Smooth muscle cell of trachea (primary cell): ENCODE results near the gene UBE2D4. TPM values are rescaled to one million over a fixed set of nuclear protein-coding genes. Genes with fewer than 3 reads are reported as not detected.

ENCODE experiments used
- total RNA-seq: library from RNA; depleted of rRNA; stranded (reverse); fragments of >200 nt; gene quantifications from 2 replicates; pipeline ENCODE4 v1.2.1, GENCODE V29; 2014

Gene UBE2D4
- total RNA-seq, result 8.0 and 17.4 TPM in 2 replicates

DNA sequence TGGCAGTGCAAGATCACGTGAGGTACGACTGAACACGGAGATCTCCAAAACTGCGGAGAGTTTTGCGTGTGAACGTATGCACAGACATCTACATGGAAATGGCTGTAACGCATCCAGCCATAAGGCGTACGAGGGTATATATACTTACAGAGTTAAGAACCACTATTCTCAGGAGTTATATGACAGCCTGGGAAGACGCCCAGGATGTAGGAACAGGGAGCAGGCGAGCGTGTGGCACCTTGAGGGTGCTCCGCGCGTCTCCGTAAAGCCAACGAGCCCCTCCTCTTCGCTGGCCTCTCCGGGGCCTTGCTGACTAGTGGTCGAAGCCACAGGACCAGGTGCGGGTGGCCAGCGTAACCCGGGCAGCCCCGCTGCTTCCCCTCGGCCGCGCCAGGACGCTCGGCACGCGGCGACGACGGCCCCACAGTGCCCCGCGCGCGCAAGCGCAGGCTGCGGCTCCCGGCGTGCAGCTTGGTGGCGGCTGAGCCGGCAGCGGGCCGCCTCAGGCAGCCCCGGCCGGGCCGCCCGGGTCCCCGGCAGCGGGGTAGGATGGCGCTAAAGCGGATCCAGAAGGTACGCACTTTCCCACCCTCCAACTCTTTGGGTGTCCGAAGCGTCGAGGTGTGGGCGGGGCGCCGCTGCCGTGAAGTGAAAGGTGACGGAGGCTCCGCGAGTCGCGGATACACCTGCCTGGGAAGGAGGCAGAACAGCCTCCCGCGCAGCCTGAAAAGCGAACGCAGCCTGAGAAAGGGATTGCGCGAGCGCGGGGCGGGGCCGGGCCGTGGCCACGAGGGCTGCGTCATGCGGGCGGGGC is at the start of gene UBE2D4:
UBE2D4 (plus strand) TSS at position 453 of the 814 bp plus-strand sequence; CDS start at position 550, 97 bp downstream.

DNA sequence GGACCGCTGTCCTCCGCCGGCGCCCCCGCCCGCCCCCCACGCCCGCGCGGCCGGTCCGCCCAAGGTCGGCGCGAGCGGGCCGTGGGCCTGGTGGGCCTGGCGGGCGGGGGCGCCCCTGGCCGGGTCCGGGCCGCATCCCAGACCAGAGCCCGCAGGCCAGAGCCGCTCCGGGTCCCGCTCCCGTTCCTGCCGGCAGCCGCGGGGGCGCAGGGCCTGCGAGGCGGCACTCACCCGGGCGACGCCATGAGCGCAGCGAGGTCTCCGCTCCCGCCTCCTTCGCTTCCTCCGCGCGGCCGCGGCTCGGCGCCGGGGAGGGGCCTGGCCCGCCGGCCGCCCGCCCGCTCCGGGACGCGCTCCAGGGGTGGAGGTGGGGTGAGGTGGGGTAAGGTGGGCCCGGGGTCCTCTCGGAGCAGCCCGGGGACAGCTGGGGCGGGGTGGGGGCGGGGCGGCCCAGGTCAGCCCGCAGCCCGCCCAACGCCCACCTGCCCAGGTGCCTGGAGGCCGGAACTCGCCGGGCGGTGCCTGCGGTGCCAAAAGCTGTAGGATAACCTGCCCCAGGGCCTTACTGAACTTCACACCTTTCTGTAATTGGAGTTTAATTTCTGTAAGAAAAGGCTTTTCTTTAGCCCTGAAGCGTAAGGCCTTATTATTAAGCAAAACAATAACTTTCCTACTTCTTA is 19.8 kb upstream of the UBE2D4 start, which contains the start of gene URGCP:
URGCP (minus strand) TSS at position 266 of the 680 bp plus-strand sequence; CDS start at position 245, 21 bp downstream.

GRCh38 chr7:43997532-43997931 is 71.3 kb downstream of the UBE2D4 start, which contains the start of gene SPDYE1:
Gene SPDYE1 (plus strand): TSS chr7:43997897. CDS start chr7:43999950, 2,053 bp downstream.

Other genes with a start within 250 kb of the UBE2D4 start
- 37.4 and 54.8 TPM in 2 replicates for gene COA1, start 196.9 kb upstream of the UBE2D4 start, total RNA-seq
- gene BLVRA, start 167.8 kb upstream of the UBE2D4 start, total RNA-seq, result 51.9 and 67.6 TPM in 2 replicates
- gene MRPS24, start 56.9 kb upstream of the UBE2D4 start, total RNA-seq, result 100 and 122 TPM in 2 replicates
- gene URGCP, start 19.8 kb upstream of the UBE2D4 start, total RNA-seq, result 33.7 and 44.0 TPM in 2 replicates
- not detected in 2 replicates for gene SPDYE1, start 71.5 kb downstream of the UBE2D4 start, total RNA-seq
- 138 and 176 TPM in 2 replicates for gene DBNL, start 118.3 kb downstream of the UBE2D4 start, total RNA-seq
- gene PGAM2, start 139.1 kb downstream of the UBE2D4 start, total RNA-seq, result 0.17 and 0.29 TPM in 2 replicates
- gene POLM, start 156.1 kb downstream of the UBE2D4 start, total RNA-seq, result 17.0 and 19.5 TPM in 2 replicates
- gene AEBP1, start 177.9 kb downstream of the UBE2D4 start, total RNA-seq, result 132 and 145 TPM in 2 replicates
- gene POLD2, start 197.1 kb downstream of the UBE2D4 start, total RNA-seq, result 95.4 and 124 TPM in 2 replicates
- not detected in 2 replicates for gene MYL7, start 214.9 kb downstream of the UBE2D4 start, total RNA-seq